NCI-H2171 (cell line): Measurements from ENCODE around the gene LGI4.

Experiments
- DNase-seq: peaks from one replicate; lab custom pipeline; 2025; lab: John Stamatoyannopoulos, UW

Gene LGI4

GRCh38 chr19:35134601-35135242 lies at the start of gene LGI4:
Gene LGI4 (minus strand): TSS chr19:35135059. CDS start chr19:35134680, 379 bp downstream.
- no peak for DNase-seq

- no peak for DNase-seq
Observed at GRCh38 chr19:35184267-35184666, 49.4 kb upstream of the LGI4 start.

GRCh38 chr19:35181387-35181786 lies 46.5 kb upstream of the LGI4 start:
- DNase-seq, result no peak

- no peak for DNase-seq
Observed at GRCh38 chr19:35179830-35180229, 45.0 kb upstream of the LGI4 start.

- DNase-seq, result no peak
Observed at GRCh38 chr19:35178701-35179100, 43.8 kb upstream of the LGI4 start.

GRCh38 chr19:35177377-35178274 lies 42.8 kb upstream of the LGI4 start:
- DNase-seq, result no peak

GRCh38 chr19:35176181-35176570 lies 41.3 kb upstream of the LGI4 start:
- no peak for DNase-seq

GRCh38 chr19:35174226-35174625 lies 39.4 kb upstream of the LGI4 start:
- DNase-seq, result no peak

- DNase-seq, result no peak
Observed at GRCh38 chr19:35171730-35172129, 36.9 kb upstream of the LGI4 start.

GRCh38 chr19:35170359-35171061 lies 35.7 kb upstream of the LGI4 start:
- no peak for DNase-seq

GRCh38 chr19:35169221-35169995 lies 34.5 kb upstream of the LGI4 start:
- DNase-seq, result no peak

- no peak for DNase-seq
Observed at GRCh38 chr19:35168196-35168595, 33.3 kb upstream of the LGI4 start.

- DNase-seq, result no peak
Observed at GRCh38 chr19:35167251-35168119, 32.6 kb upstream of the LGI4 start.

GRCh38 chr19:35166100-35167063 lies 31.5 kb upstream of the LGI4 start:
- no peak for DNase-seq

- DNase-seq, result no peak
Observed at GRCh38 chr19:35165200-35166058, 30.6 kb upstream of the LGI4 start.

- no peak for DNase-seq
Observed at GRCh38 chr19:35164418-35164817, 29.6 kb upstream of the LGI4 start.

GRCh38 chr19:35162471-35163326 lies 27.8 kb upstream of the LGI4 start:
- no peak for DNase-seq

- no peak for DNase-seq
Observed at GRCh38 chr19:35161434-35161743, 26.5 kb upstream of the LGI4 start.
